K562 (cell line): Measurements from ENCODE around the gene GYS1. TPM values are rescaled to one million over a fixed set of nuclear protein-coding genes. Genes with fewer than 3 reads are reported as not detected.
A peak's percentile ranks its signal among the peaks of the same experiment; 100 is the strongest.

Source experiments
- CBFA2T3 ChIP-seq: fragments of 450-650 bp; IDR thresholded peaks from 2 replicates; pipeline ENCODE4 v1.6.1; 2017
- ELF2 ChIP-seq: fragments of 250-450 bp; sonication (Bioruptor Pico); IDR thresholded peaks from 2 replicates; pipeline ENCODE4 v1.5.0; 2021; ENCODE audit warnings: mild to moderate bottlenecking
- FOXA1 ChIP-seq: fragments of 450-650 bp; IDR thresholded peaks from 2 replicates; pipeline ENCODE4 v1.6.1; 2016; ENCODE audit warnings: mild to moderate bottlenecking, borderline replicate concordance
- KLF10 ChIP-seq: fragments of 250-450 bp; sonication (Bioruptor Pico); IDR thresholded peaks from 2 replicates; pipeline ENCODE4 v1.6.1; 2021; ENCODE audit warnings: matching md5 sums
- LEF1 ChIP-seq: fragments of 450-650 bp; IDR thresholded peaks from 2 replicates; pipeline ENCODE4 v1.6.1; 2016; ENCODE audit warnings: mild to moderate bottlenecking
- NR2C1 ChIP-seq, 2 experiments: fragments of 450-650 bp; IDR thresholded peaks; 2 replicates each; pipeline ENCODE4 v1.6.1; 2017; ENCODE audit warnings: mild to moderate bottlenecking in 2 of 2, antibody characterized with exemption in 1 of 2, inconsistent platforms in 1 of 2, missing compliant biosample characterization in 1 of 2, missing genetic modification characterization in 1 of 2
- OTX1 ChIP-seq: fragments of 450-650 bp; formaldehyde crosslinking; IDR thresholded peaks from 2 replicates; pipeline ENCODE4 v1.4.0; 2022; ENCODE audit warnings: mild to moderate bottlenecking
- PML ChIP-seq: IDR thresholded peaks from 2 replicates; pipeline ENCODE4 v1.6.1; 2012; ENCODE audit warnings: low read length, inconsistent platforms
- RBM15 ChIP-seq: fragments of 200-400 bp; formaldehyde crosslinking; IDR thresholded peaks from 2 replicates; pipeline ENCODE4 v1.6.1; 2018; ENCODE audit warnings: mild to moderate bottlenecking, low read length, moderate library complexity; ENCODE audit not compliant: insufficient read depth
- REST ChIP-seq, 2 experiments: fragments of 450-650 bp; formaldehyde crosslinking in 1 of 2; IDR thresholded peaks; 2 replicates each; pipeline versions ENCODE4 v1.4.0 to v1.6.1; 2014 to 2020; ENCODE audit warnings: mild to moderate bottlenecking in 2 of 2, borderline replicate concordance in 1 of 2, low read depth in 1 of 2
- SOX6 ChIP-seq: fragments of 450-650 bp; IDR thresholded peaks from 2 replicates; pipeline ENCODE4 v1.6.1; 2014; ENCODE audit warnings: mild to moderate bottlenecking
- TAL1 ChIP-seq: fragments of 450-650 bp; IDR thresholded peaks from 2 replicates; pipeline ENCODE4 v1.6.1; 2016; ENCODE audit warnings: mild to moderate bottlenecking
- ZBTB43 ChIP-seq: sonication (generic); formaldehyde crosslinking; IDR thresholded peaks from 2 replicates; pipeline ENCODE4 v1.8.0; 2023; ENCODE audit warnings: mild to moderate bottlenecking, missing genetic modification reagents
- ZNF518B ChIP-seq: fragments of 250-450 bp; sonication (Bioruptor Pico); IDR thresholded peaks from 2 replicates; pipeline ENCODE4 v1.5.0; 2021; ENCODE audit warnings: mild to moderate bottlenecking, moderate library complexity
- polyA plus RNA-seq, 8 experiments: library from polyadenylated mRNA; depleted of rRNA in 4 of 8; stranded (reverse) in 5 of 8; unstranded in 3 of 8; fragments of >200 nt; fragmentation: Nextera tagmentation in 2 of 8; fragmentation: Illumina TruSeq in 1 of 8; extraction: Ambion mirVana in 2 of 8; extraction: Trizol in 1 of 8; gene quantifications; 2 replicates each; pipeline versions ENCODE4 v1.2.1 to v1.2.3, GENCODE V29; 2011 to 2014; ENCODE audit warnings: inconsistent platforms in 1 of 8, missing spikeins in 1 of 8
- total RNA-seq, 7 experiments: library from RNA; depleted of rRNA in 6 of 7; stranded (reverse); fragments of >200 nt in 6 of 7; fragmentation: Illumina TruSeq in 2 of 7; extraction: Trizol in 2 of 7; gene quantifications; 2 replicates each; pipeline versions ENCODE4 v1.2.1 to v1.2.3, GENCODE V29; 2011 to 2021; ENCODE audit warnings: low replicate concordance in 1 of 7

The GYS1 gene
- total and polyA plus RNA-seq, 9 of the 15 experiments (the other 6 are each of a cell fraction or from before 2014, with no cell fraction given), result 1.9 to 31.1 (median 15.2) TPM

DNA sequence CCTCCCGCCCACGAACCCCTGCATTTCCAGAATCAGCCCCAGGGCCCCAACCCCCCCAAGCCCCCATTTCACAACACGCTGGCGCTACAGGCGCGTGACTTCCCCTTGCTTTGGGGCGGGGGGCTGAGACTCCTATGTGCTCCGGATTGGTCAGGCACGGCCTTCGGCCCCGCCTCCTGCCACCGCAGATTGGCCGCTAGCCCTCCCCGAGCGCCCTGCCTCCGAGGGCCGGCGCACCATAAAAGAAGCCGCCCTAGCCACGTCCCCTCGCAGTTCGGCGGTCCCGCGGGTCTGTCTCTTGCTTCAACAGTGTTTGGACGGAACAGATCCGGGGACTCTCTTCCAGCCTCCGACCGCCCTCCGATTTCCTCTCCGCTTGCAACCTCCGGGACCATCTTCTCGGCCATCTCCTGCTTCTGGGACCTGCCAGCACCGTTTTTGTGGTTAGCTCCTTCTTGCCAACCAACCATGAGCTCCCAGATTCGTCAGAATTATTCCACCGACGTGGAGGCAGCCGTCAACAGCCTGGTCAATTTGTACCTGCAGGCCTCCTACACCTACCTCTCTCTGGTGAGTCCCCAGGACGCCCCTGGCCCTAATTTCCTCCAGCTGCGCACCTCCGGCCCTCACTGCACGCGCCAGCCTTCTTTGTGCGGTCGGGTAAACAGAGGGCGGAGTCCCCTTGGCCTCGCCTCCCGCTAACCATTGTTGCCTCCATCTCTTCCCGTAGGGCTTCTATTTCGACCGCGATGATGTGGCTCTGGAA lies 27.9 kb downstream of the GYS1 start, which contains the start of gene FTL (continued):
- TF ChIP-seq REST (IDR thresholded peaks at IDR 0.05; ENCODE audit: borderline replicate concordance), result peak; percentile 12; the same call in 1 of the 2 replicates
- 0 out of 2 replicates have a peak, but pooled peaks have one; percentile 15 for TF ChIP-seq REST (CRISPR knock-in tag; IDR thresholded peaks at IDR 0.05; ENCODE audit: low read depth)
- no peak for TF ChIP-seq ZBTB43 (CRISPR knock-in tag)
- 0 out of 2 replicates have a peak, but pooled peaks have one; percentile 16 for TF ChIP-seq LEF1
- no peak for TF ChIP-seq KLF10 (CRISPR knock-in tag)
- TF ChIP-seq ZNF518B (CRISPR knock-in tag), result no peak
- peak; percentile 97 for TF ChIP-seq PML
- TF ChIP-seq ELF2 (CRISPR knock-in tag), result no peak
- no peak for TF ChIP-seq TAL1
- no peak for TF ChIP-seq FOXA1
- no peak; the same call in 1 of the 2 replicates for TF ChIP-seq CBFA2T3
- peak; percentile 34; the same call in 1 of the 2 replicates for TF ChIP-seq OTX1 (CRISPR knock-in tag)
- TF ChIP-seq RBM15, result no peak
- TF ChIP-seq NR2C1 (IDR thresholded peaks at IDR 0.05), result no peak
- TF ChIP-seq NR2C1 (tag; IDR thresholded peaks at IDR 0.05), result 0 out of 2 replicates have a peak, but pooled peaks have one; percentile 44
- peak; percentile 65 for TF ChIP-seq SOX6
